Mucosa of rectum (tissue), 2 donors: ENCODE results near the gene NPIPB8.
"Not testable (repeated sequence)": the region's sequence is repeated elsewhere in the genome, so short reads cannot be mapped to it uniquely, and the experiment has no call there.

Experiments used
- H3K27ac ChIP-seq, 2 donors: one replicate each; pipeline ENCODE4 v1.7.0; 2013; ENCODE audit warnings: inconsistent platforms in 2 of 2, low read depth in 2 of 2, low read length in 2 of 2
- H3K27me3 ChIP-seq, 2 donors: one replicate each; pipeline ENCODE4 v1.7.0; 2013; ENCODE audit warnings: low read length in 2 of 2; ENCODE audit not compliant: control insufficient read depth in 2 of 2, insufficient read depth in 2 of 2
- H3K36me3 ChIP-seq, 2 donors: one replicate each; pipeline ENCODE4 v1.7.0; 2013; ENCODE audit warnings: low read length in 2 of 2; ENCODE audit not compliant: control insufficient read depth in 2 of 2, insufficient read depth in 2 of 2
- H3K4me1 ChIP-seq, 2 donors: one replicate each; pipeline ENCODE4 v1.7.0; 2013; ENCODE audit warnings: low read length in 2 of 2, mild to moderate bottlenecking in 1 of 2; ENCODE audit not compliant: control insufficient read depth in 2 of 2, insufficient read depth in 2 of 2
- H3K4me3 ChIP-seq, 2 donors: one replicate each; pipeline ENCODE4 v1.7.0; 2013; ENCODE audit warnings: low read length in 2 of 2
- H3K9ac ChIP-seq, 2 donors: one replicate each; pipeline ENCODE4 v1.7.0; 2013; ENCODE audit warnings: low read length in 2 of 2, low read depth in 1 of 2, mild to moderate bottlenecking in 1 of 2
- H3K9me3 ChIP-seq, 2 donors: one replicate each; pipeline ENCODE4 v1.7.0; 2013; ENCODE audit warnings: low read length in 2 of 2; ENCODE audit not compliant: control insufficient read depth in 2 of 2
- donor health status: healthy.
- donor health status: Normal muscosa, but diverticular disease.

The NPIPB8 gene

DNA sequence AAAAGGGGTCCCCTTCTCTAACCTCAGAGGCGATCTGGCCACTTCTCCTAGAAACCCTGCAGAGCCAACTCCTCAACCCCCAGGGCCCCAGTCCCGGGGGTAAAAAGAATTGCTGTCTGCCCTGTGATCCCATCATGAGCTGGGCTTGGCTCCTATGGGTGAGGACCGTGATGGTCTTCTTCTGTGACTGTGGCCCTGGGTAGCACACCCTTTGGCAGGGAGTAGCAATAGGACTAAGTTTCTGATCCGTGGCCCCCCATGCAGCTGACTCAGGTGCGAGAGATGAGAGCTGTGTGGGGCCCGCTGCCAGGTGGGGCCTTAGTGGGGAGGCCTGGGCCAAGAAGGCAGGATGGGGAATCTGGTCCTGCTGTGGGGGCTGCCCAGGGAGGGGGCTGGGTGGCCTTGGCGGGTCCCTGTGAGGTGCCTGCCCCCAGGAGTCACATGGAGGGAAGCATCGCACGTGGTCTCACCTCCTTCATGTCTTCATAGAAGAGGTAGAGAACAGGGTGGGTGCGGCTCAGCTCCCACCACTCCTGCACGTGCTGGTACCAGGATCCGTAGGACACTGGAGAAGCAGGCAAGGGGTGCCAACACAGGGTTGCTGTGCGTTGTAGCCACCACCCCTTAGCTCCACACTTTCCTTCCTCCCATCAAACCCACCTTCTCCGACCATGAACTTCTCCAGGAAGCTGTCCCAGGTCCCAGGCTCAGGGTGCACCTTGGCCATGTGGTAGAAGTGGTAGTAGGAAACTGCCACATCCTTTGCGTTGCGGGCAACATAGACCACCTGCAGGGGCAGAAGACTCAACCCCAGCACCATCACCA, 31.4 kb upstream of the NPIPB8 start:
- no peak overlapping the region for H3K27ac ChIP-seq
- no peak overlapping the region for H3K9ac ChIP-seq
- no peak overlapping the region for H3K4me3 ChIP-seq
- H3K9me3 ChIP-seq, result no peaks in the 10 kb centered on the region
- peaks cover 8 to 14% of the 10 kb centered on the region in 2 donors for H3K4me1 ChIP-seq
- no peaks in the 10 kb centered on the region for H3K27me3 ChIP-seq
- H3K36me3 ChIP-seq, result no peaks in the 10 kb centered on the region

GRCh38 chr16:28607116-28607623, 30.7 kb upstream of the NPIPB8 start:
- Histone ChIP-seq H3K36me3 (no peaks in the 10 kb centered on the region), H3K27ac (no peak overlapping the region), H3K4me3 (no peak overlapping the region), H3K9me3 (no peaks in the 10 kb centered on the region), H3K9ac (no peak overlapping the region), H3K27me3 (no peaks in the 10 kb centered on the region), H3K4me1 (peaks cover 8 to 14% of the 10 kb centered on the region in 2 donors)

DNA sequence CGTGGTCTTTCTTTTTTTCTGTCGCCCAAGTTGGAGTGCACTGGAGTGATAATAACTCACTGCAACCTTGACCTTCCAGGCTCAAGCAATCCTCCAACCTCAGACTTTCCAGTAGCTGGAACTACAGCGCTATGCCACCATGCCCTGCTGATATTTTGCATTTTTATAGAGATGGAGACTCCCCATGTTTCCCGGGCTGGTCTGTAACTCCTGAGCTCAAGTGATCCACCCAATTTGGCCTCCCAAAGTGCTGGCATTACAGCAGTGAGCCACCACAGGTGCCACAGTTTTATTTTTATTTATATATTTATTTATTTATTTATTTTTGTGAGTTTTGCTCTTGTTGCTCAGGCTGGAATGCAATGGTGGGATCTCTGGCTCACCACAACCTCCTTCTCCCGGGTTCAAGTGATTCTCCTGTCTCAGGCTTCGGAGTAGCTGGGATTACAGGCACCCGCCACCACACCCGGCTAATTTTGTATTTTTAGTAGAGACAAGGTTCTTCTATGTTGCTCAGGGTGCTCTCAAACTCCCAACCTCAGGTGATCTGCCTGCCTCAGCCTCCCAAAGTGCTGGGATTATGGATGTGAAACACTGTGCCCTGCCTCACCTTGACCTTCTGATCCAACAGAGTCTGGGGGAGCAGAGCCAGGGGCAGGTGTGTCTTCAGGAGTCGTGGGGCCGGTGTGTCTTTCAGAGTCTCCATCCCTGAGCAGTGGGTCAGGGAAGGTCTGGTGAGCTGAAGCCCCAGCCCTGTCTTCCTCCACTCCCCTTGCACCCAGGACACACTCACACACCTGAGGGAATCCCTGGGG, 30.0 kb upstream of the NPIPB8 start:
- not testable (repeated sequence) for H3K27me3 ChIP-seq, H3K9ac ChIP-seq, H3K9me3 ChIP-seq, H3K27ac ChIP-seq, H3K36me3 ChIP-seq, H3K4me3 ChIP-seq
- peaks cover 8 to 14% of the 10 kb centered on the region in 2 donors for H3K4me1 ChIP-seq

DNA sequence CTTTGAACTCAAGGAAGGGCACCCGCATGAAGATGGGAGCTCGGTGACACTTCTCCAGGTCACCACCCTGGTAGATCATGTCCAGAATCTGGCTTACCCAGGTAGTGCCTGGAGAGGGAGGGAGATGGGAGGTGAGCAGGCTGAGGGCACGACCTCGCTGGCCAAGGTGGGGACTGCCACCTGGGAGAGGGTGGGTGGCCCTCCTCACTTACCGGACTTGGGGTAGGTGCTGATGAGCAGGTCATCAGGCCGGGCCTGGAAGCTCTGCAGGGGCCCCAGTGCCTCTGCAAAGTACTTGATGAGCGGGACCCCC, 29.4 kb upstream of the NPIPB8 start:
- H3K36me3 ChIP-seq, H3K9me3 ChIP-seq, H3K4me3 ChIP-seq, H3K27ac ChIP-seq, H3K9ac ChIP-seq, H3K27me3 ChIP-seq: not testable (repeated sequence)
- H3K4me1 ChIP-seq, result peaks cover 8 to 14% of the 10 kb centered on the region in 2 donors

DNA sequence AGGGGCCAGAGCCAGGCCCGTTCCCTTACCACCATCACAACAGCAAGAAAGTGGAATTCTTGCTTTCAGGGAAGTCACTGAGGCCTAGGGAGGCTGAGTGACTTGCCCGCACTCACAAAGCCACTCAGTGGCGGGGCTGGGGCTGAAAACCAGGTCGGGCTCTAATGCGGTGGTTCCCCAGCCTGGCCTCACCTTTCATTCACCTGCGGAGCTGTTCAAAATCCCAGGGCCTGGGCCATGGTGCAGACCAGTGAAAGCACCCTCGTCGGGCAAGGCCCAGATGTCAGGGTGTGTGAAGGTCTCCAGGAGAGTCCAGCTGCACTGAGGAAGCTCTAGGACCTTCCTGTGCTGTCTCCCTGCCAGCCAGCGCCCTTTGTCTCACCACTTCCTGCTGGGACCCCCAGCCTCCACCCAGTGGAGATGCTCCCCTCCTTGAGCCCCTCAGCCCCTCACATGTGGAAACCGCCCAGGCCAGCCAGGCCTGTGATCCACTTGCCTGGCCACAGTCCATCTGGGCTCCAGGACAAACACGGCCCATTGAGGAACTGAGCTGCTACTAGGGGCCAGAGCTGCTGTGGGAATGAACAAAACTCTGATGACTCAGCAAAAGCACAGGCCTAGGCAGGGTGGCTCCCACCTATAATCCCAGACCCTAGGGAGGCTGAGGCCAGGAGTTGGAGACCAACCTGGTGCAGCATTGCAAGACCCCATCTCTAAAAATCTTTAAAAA, 28.8 kb upstream of the NPIPB8 start:
- H3K27me3 ChIP-seq, H3K36me3 ChIP-seq, H3K9me3 ChIP-seq: not testable (repeated sequence)
- Histone ChIP-seq H3K27ac (peak overlapping the region; percentile 42 to 62), H3K4me1 (peaks cover 8 to 14% of the 10 kb centered on the region in 2 donors), H3K9ac (peak overlapping the region in 1 of 2 donors; percentile 5), H3K4me3 (peak overlapping the region; percentile 37 to 69)

GRCh38 chr16:28609631-28610594, 28.0 kb upstream of the NPIPB8 start, which contains the start of gene SULT1A1:
SULT1A1 (minus strand) TSS chr16:28610044; CDS start chr16:28608855, 1,189 bp downstream.
- H3K27ac ChIP-seq, result peak within 1 kb of the TSS; percentile 62 to 71
- H3K4me3 ChIP-seq, result peak within 1 kb of the TSS; percentile 37 to 69
- peak within 1 kb of the TSS; percentile 5 to 71 for H3K9ac ChIP-seq
- no peaks in the 10 kb centered on the region for H3K36me3 ChIP-seq
- H3K27me3 ChIP-seq, result no peaks in the 10 kb centered on the region
- peaks cover 8 to 14% of the 10 kb centered on the region in 2 donors for H3K4me1 ChIP-seq
- H3K9me3 ChIP-seq, result no peaks in the 10 kb centered on the region

GRCh38 chr16:28610595-28611191, 27.2 kb upstream of the NPIPB8 start:
- H3K36me3 ChIP-seq, result no peaks in the 10 kb centered on the region
- H3K4me3 ChIP-seq, result no peak overlapping the region
- H3K27ac ChIP-seq, result peak overlapping the region; percentile 62 to 71
- no peaks in the 10 kb centered on the region for H3K9me3 ChIP-seq
- peaks cover 8 to 14% of the 10 kb centered on the region in 2 donors for H3K4me1 ChIP-seq
- no peak overlapping the region for H3K9ac ChIP-seq
- no peaks in the 10 kb centered on the region for H3K27me3 ChIP-seq

DNA sequence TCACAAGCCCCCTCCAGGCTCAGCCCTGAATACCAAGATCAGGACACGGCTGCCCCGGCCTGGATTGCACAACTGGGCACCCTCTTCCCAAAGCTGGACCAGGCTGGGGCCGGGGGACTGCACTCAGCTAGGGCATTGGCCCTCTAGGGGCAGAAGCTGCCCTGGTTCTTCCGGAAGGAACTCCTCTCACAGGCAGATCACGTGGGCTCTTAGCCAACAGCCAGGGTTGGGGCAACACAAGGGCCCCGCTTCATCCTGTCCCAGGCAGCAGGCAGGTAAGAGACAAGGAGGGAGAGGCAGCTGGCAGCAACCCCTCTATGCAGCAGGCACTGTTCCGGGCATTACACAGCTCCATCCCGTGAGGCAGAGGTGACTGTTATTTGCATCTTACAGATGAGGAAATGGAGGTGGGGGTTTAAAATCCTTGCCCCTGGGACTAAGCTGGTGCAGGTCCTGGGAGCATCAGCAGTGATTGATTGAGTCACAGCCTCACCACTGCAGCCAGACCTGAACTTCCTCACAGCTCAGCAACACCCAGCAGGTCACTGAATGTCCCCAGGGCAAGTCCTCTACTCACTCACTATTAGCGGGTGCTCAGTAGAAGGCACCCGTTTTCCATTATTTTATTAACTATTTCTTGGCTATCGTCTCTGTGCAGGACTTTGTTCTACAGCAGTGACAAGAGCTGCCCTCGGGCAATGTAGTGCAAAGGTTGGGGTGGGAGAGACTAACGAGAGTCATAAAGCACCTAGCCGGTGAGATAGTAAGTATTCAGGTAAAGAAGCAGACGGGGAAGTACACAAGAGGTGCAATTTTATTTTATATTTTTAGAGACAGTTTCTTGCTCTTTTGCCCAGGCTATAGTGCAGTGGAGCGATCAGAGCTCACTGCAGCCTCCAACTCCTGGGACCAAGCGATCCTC, 25.2 kb upstream of the NPIPB8 start:
- H3K4me1 ChIP-seq, result peaks cover 8 to 14% of the 10 kb centered on the region in 2 donors
- H3K27ac ChIP-seq, H3K27me3 ChIP-seq, H3K4me3 ChIP-seq, H3K36me3 ChIP-seq, H3K9me3 ChIP-seq, H3K9ac ChIP-seq: not testable (repeated sequence)
